ACHN (cell line): ENCODE measurements around the gene UTP14A.

Experiments
- DNase-seq: peaks from one replicate; pipeline ENCODE4 v3.0.0-alpha.2; 2015
- in situ Hi-C: cut with HindIII; loops from 2 replicates; pipeline ENCODE4 v1.10.0; 2017; ENCODE audit warnings: low sequenced_read_pairs, low pct_ligation_motif_present, low pct_unique_long_range_greater_than_20kb

The UTP14A gene

GRCh38 chrX:129939986-129940385 lies 34.0 kb downstream of the UTP14A start:
- no peak for DNase-seq
- in situ Hi-C loops = no loop called here

- no peak for DNase-seq
- in situ Hi-C loops = no loop called here
Observed at GRCh38 chrX:129940721-129941120, 34.8 kb downstream of the UTP14A start.

DNA sequence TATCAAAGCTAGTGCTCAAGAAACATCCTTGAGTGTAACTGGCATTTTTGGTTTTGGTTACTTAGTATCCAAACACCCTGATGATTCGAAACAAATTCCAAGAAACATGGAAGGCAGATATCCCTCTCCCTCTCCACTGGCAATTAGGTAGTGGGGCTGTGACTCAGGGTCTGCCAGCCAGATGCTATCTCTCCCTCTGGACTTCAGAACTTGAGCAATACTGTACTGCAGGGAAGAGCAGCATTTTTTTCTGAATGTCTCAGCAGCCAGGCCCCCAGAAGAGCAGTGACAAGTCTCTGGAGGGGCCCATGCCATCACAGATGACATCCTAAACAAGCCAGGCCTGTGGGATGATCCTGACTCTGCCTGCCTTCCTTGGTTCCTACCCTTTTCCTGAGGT lies 39.2 kb downstream of the UTP14A start:
- in situ Hi-C loops = no loop called here
- DNase-seq = no peak

DNA sequence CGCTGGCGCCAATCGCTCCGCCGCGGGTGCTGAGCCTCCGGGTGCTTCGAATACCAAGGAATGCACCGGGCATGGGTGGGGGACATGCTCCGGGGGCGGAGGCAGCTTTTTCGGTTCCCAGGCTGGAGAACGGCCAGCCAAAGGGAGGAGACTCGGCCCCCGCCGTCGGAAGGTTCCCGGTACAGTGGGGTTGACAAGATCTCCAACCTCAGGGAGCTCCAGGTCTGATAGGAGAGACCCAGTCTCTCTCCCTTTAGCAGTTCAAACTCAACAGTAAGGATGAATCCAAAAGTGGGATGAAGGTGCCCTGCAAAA lies 47.3 kb downstream of the UTP14A start:
- no peak for DNase-seq
- in situ Hi-C loops = no loop called here

GRCh38 chrX:129953881-129954280 lies 47.9 kb downstream of the UTP14A start:
- in situ Hi-C loops = no loop called here
- DNase-seq = no peak

- in situ Hi-C loops = no loop called here
- no peak for DNase-seq
Observed at GRCh38 chrX:129954804-129955203, 48.8 kb downstream of the UTP14A start.

DNA sequence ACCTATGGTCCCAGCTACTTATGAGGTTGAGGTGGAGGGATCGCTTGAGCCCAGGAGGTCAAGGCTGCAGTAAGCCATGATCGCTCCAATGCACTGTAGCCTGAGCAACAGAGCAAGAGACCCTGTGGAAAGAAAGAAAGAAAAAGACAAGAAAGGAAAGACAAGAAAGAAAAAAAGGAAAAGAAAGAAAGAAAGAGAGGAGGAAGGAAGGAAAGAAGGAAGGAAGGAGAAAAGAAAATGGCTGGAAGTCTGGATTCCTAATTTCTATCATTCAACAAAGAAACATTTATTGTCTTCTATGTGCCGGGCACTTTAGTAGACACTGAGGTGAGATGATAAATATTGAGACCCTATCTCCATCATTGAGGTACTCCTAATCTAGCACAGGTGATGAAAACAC lies 49.7 kb downstream of the UTP14A start:
- in situ Hi-C loops = no loop called here
- DNase-seq = no peak

GRCh38 chrX:129956145-129956544 lies 50.2 kb downstream of the UTP14A start:
- in situ Hi-C loops = no loop called here

GRCh38 chrX:129956765-129957164 lies 50.8 kb downstream of the UTP14A start:
- in situ Hi-C loops = no loop called here
- no peak for DNase-seq

More at GRCh38 chrX:129956145-129956544, 50.2 kb downstream of the UTP14A start:
- DNase-seq = no peak

DNA sequence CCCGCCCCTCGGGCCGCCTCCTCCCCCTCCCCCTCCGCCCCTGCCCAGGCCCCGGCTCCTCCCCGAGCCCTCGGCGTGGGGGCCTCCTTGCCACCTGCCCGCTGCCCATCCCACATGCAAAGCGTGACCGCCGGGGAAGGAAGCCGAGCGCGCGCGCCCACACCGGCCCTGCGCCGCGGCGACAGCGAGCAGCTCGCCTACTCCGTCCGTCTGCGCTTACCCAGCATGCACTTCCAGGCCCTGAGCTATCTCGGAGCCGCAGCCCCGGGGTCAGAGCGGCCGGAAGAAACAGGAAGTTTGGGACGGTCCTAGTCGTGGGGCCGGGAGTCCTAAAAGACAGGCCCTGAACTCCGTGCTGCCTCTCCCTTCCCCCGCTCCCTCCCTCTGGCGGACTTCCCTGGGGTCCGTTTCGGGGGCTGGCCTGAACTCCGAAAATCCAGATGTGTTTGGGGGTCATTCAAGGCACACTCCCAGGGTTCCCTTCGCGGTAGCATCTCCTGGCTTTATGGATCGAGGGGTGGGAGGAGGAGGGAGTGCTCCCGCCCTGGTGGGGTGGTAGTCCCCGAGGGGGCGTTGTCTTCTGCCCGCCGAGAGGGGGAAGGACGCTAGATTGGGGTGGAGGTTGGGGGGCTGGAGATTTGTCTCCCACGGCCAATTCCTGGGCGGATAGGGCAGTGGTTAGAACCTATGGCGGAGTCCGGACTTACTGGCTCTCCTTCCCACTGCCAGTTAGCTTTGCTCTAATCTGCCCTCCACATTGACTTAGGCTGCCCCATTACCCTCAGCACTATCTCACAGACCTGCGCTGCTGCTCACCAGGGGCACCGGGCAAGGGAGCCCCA lies 51.5 kb downstream of the UTP14A start:
- in situ Hi-C loops = no loop called here
- DNase-seq = peak; percentile 48

DNA sequence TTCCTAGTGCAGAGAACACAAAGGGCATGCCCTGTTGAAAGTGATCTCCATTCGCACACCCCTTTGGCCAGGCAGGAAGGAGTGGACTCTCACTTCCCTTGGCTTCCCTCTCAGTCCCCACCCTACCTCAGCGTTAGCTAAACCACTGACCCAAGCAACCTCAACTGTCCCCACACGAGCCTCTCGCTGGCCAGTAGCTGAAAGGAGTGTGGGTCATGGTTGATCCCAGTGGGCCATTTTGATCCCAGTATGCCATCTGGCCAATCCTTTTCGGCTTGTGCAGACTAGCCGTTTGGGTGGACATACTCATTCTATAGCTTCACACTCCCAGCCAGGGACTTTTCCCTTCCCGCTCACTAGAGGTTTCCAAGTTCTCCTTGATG lies 52.1 kb downstream of the UTP14A start:
- DNase-seq = no peak
- in situ Hi-C loops = no loop called here

DNA sequence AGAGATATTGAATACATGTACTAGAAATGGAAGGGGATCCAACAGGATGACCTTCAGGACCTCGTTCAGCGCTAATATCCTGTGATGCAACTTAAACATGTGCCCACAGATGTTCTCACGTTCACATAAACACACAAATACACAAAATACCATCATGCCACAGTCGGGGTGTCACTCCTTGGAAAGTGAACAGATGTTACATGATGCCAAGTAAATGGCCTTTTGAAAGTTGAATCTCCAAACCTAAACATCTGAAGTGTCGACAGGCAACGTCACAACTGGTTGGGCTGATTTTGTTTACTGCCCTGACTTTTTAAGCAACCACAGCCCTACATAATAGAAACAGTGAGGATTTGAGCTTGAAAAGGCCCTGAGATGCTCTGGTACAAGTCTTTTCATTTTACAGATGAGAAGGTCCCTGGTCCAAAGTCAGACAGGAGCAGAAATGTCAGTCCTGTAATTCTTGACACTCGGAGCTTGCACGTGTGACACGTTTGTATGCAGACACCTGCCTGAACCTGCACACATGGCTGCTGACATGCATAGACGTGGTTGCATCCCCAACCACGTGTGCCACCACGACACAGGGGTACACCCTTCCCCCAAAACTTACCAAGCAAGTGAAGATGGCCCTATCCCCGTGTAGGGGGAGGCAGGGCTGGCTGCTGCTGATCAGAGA lies 53.0 kb downstream of the UTP14A start:
- in situ Hi-C loops = no loop called here
- DNase-seq = no peak

GRCh38 chrX:129959493-129959832 lies 53.5 kb downstream of the UTP14A start:
- no peak for DNase-seq
- in situ Hi-C loops = no loop called here

DNA sequence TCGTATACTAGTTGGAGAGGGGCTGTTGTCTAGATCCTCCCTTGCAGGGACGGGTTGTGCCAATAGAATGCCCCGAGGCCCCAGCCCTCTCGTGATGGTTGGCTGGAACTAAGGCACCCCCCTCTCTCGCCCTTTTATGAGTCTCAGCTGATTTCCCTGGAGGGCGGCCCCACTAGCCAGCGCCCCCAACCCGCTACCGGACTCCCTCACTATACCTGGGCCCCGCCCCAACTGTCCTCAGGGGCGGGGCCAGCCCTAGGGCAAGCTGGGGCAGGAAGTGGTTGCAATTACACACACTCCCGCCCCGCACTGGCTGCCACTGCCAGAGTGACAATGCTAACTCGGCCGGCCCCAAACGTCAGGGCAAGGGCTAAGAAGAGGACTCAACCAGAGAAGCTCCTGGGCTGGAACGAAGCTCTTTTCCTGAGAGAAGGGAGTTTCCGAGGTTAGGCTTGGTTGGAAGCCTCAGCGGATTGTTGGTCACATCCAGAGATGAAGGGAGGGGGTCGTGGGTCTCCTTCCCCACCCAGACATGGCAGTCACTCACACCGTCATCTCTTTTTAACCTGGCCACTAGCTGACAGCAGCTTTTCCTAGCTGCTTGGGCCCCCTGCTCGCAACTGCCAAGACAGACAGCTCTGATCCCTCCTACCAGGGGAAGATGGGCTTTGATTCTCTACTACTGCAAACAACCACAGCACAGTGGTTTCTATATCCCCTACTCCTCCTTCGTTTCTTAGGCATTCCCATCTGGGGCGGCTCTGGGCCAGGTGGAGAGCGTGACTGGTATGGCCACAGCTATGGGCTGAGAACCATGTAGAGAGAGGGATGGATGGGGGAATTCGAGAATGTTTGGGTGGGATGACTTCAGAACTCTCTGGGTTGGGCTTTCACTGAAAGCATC lies 55.5 kb downstream of the UTP14A start:
- in situ Hi-C loops = no loop called here
- peak; percentile 60 for DNase-seq

DNA sequence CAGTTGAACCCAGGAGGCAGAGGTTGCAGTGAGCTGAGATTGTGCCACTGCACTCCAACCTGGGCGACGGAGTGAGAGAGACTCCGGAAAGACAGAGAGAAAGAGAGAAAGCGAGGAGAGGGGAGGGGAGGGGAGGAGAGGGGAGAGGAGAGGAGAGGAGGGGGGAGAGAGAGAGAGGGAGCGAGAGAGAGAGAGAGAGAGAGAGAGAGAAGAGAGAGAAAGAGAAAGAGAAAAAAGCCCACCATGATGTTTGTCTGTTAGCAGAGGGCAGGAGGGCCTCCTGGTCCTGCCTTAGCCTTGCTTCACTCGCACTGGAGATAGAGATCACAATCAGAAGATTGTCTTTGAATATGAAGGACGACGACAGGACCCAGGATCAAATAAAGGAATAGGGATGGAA lies 57.8 kb downstream of the UTP14A start:
- DNase-seq = no peak
- in situ Hi-C loops = no loop called here

GRCh38 chrX:129965166-129965565 lies 59.2 kb downstream of the UTP14A start:
- in situ Hi-C loops = no loop called here
- DNase-seq = no peak

DNA sequence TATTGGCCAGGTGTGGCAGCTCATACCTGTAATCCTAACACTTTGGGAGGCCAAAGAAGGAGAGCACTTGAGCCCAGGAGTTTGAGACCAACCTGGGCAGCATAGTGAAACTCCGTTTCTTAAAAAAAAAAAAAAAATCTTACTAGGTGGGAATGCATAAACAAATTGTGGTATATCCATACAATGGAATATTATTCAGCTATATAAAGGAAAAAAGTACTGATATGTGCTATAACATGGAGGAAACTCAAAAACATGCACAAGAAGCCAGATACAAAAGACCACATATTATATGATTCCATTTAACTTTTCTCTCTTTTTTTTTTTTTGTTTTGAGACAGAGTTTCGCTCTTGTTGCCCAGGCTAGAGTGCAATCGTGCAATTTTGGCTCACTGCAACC lies 63.0 kb downstream of the UTP14A start:
- in situ Hi-C loops = no loop called here

DNA sequence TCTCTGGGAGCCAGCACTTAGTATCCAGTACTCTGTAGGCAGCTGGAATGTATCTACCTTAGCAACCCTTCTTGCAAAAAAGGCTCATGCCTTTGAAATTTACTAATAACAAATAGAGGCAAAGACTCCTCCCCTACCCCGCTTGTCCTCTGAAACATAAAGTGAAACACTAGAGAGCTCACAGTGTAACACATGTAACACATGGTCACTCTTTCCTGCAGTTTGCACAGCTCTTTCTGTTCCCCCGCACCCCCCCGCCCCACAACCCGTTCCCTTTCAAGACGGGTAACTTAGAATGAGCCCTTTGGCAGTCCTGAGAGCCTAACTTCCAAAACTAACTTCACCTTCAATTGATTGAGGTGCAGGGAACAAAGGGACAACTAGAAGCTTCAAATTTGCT lies 70.5 kb downstream of the UTP14A start:
- DNase-seq = no peak
- in situ Hi-C loops = no loop called here

More for the DNA sequence above, 63.0 kb downstream of the UTP14A start:
- DNase-seq = no peak
